ENCODE results near the gene STXBP5. TPM values are rescaled to one million over a fixed set of nuclear protein-coding genes. Genes with fewer than 3 reads are reported as not detected.

STXBP5 gene
- total RNA-seq, 2 experiments from 2014 or later, result 21.0 to 22.5 TPM

- Histone ChIP-seq H3K27ac (ENCODE audit: low read depth in 1 of 2, low read length in 2 of 2) (no peak overlapping the region), H3K9me3 (ENCODE audit: control insufficient read depth in 1 of 2, insufficient read depth in 1 of 2, low read length in 2 of 2) (peaks cover 0 to 4% of the 10 kb centered on the region in 2 experiments), H3K4me1 (ENCODE audit: insufficient read depth, low read length) (no peaks in the 10 kb centered on the region), H3K36me3 (ENCODE audit: insufficient read depth, low read length) (no peaks in the 10 kb centered on the region), H3K4me3 (ENCODE audit: low read length) (no peak overlapping the region), H3K27me3 (ENCODE audit: control insufficient read depth in 1 of 2, insufficient read depth in 2 of 2, low read length in 2 of 2) (no peaks in the 10 kb centered on the region)
- ChIA-PET CTCF (no interaction called here), POLR2A (no interaction called here)
- Mint-ChIP-seq H3K27me3 (peaks cover 6% of the 10 kb centered on the region), H3K4me1 (ENCODE audit: low read depth) (no peaks in the 10 kb centered on the region), H3K4me3 (no peak overlapping the region), H3K36me3 (ENCODE audit: low read depth) (no peaks in the 10 kb centered on the region), H3K27ac (no peak overlapping the region), H3K9me3 (no peaks in the 10 kb centered on the region)
- no peak for DNase-seq
- intact Hi-C loops (cut with DNase I, micrococcal nuclease), result no loop called here
- TF ChIP-seq CTCF (IDR thresholded peaks at IDR 0.05), result no peak
- ATAC-seq (ENCODE audit: poor library complexity), result no peak
These were observed 229.9 kb downstream of the STXBP5 start for GRCh38 chr6:147434076-147434475.

- ATAC-seq (ENCODE audit: poor library complexity) (no peak), DNase-seq (no peak)
- no peak overlapping the region for H3K4me3 Mint-ChIP-seq
- H3K4me1 ChIP-seq (ENCODE audit: insufficient read depth, low read length), result no peaks in the 10 kb centered on the region
- no peaks in the 10 kb centered on the region for H3K9me3 Mint-ChIP-seq
- no peak overlapping the region for H3K27ac ChIP-seq (ENCODE audit: low read depth in 1 of 2, low read length in 2 of 2)
- no peak overlapping the region for H3K27ac Mint-ChIP-seq
- peaks cover 0 to 4% of the 10 kb centered on the region in 2 experiments for H3K9me3 ChIP-seq (ENCODE audit: control insufficient read depth in 1 of 2, insufficient read depth in 1 of 2, low read length in 2 of 2)
- no peaks in the 10 kb centered on the region for H3K36me3 Mint-ChIP-seq (ENCODE audit: low read depth)
- peaks cover 6% of the 10 kb centered on the region for H3K27me3 Mint-ChIP-seq
- H3K4me1 Mint-ChIP-seq (ENCODE audit: low read depth), result no peaks in the 10 kb centered on the region
- POLR2A ChIA-PET, result no interaction called here
- intact Hi-C loops (cut with DNase I, micrococcal nuclease), result no loop called here
- no peak overlapping the region for H3K4me3 ChIP-seq (ENCODE audit: low read length)
- CTCF ChIA-PET, result no interaction called here
- no peaks in the 10 kb centered on the region for H3K36me3 ChIP-seq (ENCODE audit: insufficient read depth, low read length)
- no peaks in the 10 kb centered on the region for H3K27me3 ChIP-seq (ENCODE audit: control insufficient read depth in 1 of 2, insufficient read depth in 2 of 2, low read length in 2 of 2)
- TF ChIP-seq CTCF (IDR thresholded peaks at IDR 0.05), result no peak
These were observed 230.3 kb downstream of the STXBP5 start for GRCh38 chr6:147434516-147434915.

GRCh38 chr6:147437615-147438014, 233.4 kb downstream of the STXBP5 start:
- Histone ChIP-seq H3K27ac (ENCODE audit: low read depth in 1 of 2, low read length in 2 of 2) (no peak overlapping the region), H3K27me3 (ENCODE audit: control insufficient read depth in 1 of 2, insufficient read depth in 2 of 2, low read length in 2 of 2) (no peaks in the 10 kb centered on the region), H3K4me3 (ENCODE audit: low read length) (no peak overlapping the region), H3K9me3 (ENCODE audit: control insufficient read depth in 1 of 2, insufficient read depth in 1 of 2, low read length in 2 of 2) (peaks cover 0 to 4% of the 10 kb centered on the region in 2 experiments), H3K4me1 (ENCODE audit: insufficient read depth, low read length) (no peaks in the 10 kb centered on the region), H3K36me3 (ENCODE audit: insufficient read depth, low read length) (no peaks in the 10 kb centered on the region)
- Mint-ChIP-seq H3K4me1 (ENCODE audit: low read depth) (no peaks in the 10 kb centered on the region), H3K4me3 (no peak overlapping the region), H3K36me3 (ENCODE audit: low read depth) (no peaks in the 10 kb centered on the region), H3K27me3 (peaks cover 13% of the 10 kb centered on the region), H3K9me3 (no peaks in the 10 kb centered on the region), H3K27ac (no peak overlapping the region)
- no peak for ATAC-seq (ENCODE audit: poor library complexity)
- ChIA-PET CTCF (interaction anchor here (1.0 kb wide), 1 partner anchor 9 kb away, joined by 3 read pairs; no protein-coding TSS in a partner anchor), POLR2A (no interaction called here)
- intact Hi-C loops (cut with DNase I, micrococcal nuclease), result no loop called here
- TF ChIP-seq CTCF (IDR thresholded peaks at IDR 0.05), result no peak
- no peak for DNase-seq
